Measurements from ENCODE around the gene SUSD6. TPM values are rescaled to one million over a fixed set of nuclear protein-coding genes. Genes with fewer than 3 reads are reported as not detected.

Gene SUSD6
- total RNA-seq, 1 donor: 17.7 TPM

DNA sequence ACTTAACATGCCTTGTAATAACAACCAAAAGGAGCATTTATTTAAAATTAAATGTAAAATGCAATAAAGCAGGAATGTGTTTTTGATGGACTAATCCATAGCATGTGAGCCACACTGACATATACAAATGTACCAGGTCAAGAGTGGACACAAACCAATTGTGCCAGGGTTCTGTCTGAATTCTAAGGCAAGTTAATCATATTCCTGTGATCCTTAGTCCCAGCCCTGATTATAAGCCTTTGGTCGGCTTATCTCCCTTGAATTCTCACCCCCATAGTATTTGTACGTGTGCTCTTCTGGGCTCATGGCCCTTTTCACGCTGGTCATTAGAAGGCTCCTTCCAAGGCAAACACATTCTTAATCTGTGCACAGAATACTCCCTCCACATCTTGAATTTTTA is 144.9 kb downstream of the SUSD6 start:
- Histone ChIP-seq H3K79me2 (ENCODE audit: insufficient read depth, low read length) (no peaks in the 10 kb centered on the region), H3K4me2 (ENCODE audit: insufficient read depth, low read length) (no peak overlapping the region), H3K9me3 (ENCODE audit: low read depth, low read length) (no peaks in the 10 kb centered on the region), H3K4me1 (ENCODE audit: insufficient read depth, low read length) (no peaks in the 10 kb centered on the region), H2AFZ (ENCODE audit: low read length) (no peak overlapping the region), H4K20me1 (ENCODE audit: insufficient read depth, low read length) (no peaks in the 10 kb centered on the region), H3K27me3 (ENCODE audit: insufficient read depth, low read length) (peaks cover 4% of the 10 kb centered on the region), H3K4me3 (ENCODE audit: insufficient read depth, low read length) (no peak overlapping the region), H3K36me3 (ENCODE audit: insufficient read depth, low read length) (no peaks in the 10 kb centered on the region), H3K27ac (ENCODE audit: low read depth, low read length) (no peak overlapping the region)
- no peak for DNase-seq (ENCODE audit: insufficient read length, low spot score, missing footprints)
- TF ChIP-seq, protein P1, sequence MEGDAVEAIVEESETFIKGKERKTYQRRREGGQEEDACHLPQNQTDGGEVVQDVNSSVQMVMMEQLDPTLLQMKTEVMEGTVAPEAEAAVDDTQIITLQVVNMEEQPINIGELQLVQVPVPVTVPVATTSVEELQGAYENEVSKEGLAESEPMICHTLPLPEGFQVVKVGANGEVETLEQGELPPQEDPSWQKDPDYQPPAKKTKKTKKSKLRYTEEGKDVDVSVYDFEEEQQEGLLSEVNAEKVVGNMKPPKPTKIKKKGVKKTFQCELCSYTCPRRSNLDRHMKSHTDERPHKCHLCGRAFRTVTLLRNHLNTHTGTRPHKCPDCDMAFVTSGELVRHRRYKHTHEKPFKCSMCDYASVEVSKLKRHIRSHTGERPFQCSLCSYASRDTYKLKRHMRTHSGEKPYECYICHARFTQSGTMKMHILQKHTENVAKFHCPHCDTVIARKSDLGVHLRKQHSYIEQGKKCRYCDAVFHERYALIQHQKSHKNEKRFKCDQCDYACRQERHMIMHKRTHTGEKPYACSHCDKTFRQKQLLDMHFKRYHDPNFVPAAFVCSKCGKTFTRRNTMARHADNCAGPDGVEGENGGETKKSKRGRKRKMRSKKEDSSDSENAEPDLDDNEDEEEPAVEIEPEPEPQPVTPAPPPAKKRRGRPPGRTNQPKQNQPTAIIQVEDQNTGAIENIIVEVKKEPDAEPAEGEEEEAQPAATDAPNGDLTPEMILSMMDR (IDR thresholded peaks at IDR 0.05; ENCODE audit: extremely low read depth, low read depth, low read length): no peak

DNA sequence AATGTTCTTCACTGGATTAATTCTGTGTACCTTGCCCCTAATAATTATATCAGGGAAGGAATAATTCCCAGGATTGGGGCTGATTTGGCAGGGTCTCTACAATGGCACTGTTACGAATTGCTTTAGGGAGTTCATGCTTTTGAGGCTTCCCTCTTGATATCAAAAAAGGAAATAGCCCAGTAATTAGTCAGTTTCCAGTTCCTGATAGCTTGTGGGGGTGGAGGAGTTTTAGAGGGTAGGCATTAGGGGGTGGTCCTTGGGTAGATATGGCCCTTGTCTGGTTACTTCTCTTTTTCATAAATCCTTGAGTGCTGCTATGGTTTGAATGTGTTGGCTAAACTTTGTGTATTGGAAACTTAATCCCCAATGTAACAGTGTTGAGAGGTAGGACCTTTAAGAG is 149.4 kb downstream of the SUSD6 start:
- Histone ChIP-seq H3K27me3 (ENCODE audit: insufficient read depth, low read length) (no peaks in the 10 kb centered on the region), H3K4me1 (ENCODE audit: insufficient read depth, low read length) (no peaks in the 10 kb centered on the region), H3K36me3 (ENCODE audit: insufficient read depth, low read length) (no peaks in the 10 kb centered on the region), H2AFZ (ENCODE audit: low read length) (no peak overlapping the region), H4K20me1 (ENCODE audit: insufficient read depth, low read length) (no peaks in the 10 kb centered on the region), H3K27ac (ENCODE audit: low read depth, low read length) (no peak overlapping the region), H3K9me3 (ENCODE audit: low read depth, low read length) (no peaks in the 10 kb centered on the region), H3K4me2 (ENCODE audit: insufficient read depth, low read length) (no peak overlapping the region), H3K4me3 (ENCODE audit: insufficient read depth, low read length) (no peak overlapping the region), H3K79me2 (ENCODE audit: insufficient read depth, low read length) (no peaks in the 10 kb centered on the region)
- TF ChIP-seq, protein P1 (IDR thresholded peaks at IDR 0.05; ENCODE audit: extremely low read depth, low read depth, low read length): no peak
- no peak for DNase-seq (ENCODE audit: insufficient read length, low spot score, missing footprints)

DNA sequence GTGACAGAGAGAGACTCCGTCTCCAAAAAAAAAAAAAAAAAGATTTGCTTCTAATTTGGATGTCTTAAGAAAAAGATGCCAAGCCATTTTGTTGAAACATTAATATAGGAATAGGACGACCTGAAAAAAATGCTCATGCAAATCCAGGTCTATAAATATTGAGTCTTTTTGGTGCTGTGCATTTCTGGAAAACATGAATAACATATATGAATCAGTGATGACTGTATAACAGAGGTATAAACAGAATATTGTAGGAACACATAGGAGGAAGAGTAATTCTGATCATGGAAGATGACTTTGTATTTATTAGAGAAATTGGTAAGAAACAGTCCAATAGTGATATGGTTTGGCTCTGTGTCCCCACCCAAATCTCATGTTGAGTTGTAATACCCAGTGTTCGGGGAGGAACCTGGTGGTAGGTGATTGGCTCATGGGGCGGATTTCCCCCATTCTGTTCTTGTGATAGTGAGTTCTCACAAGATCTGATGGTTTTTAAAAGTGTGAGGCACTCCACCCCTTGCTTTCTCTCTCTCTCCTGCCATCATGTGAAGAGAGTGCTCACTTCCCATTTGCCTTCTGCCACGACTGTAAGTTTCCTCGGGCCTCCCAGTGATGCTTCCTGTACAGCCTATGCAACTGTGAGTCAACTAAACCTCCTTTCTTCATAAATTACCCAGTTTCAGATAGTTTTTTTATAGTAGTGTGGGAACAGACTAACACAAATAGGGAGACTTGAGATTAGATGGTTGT is 152.5 kb downstream of the SUSD6 start:
- H3K27ac ChIP-seq (ENCODE audit: low read depth, low read length): no peak overlapping the region
- TF ChIP-seq, protein P1 (IDR thresholded peaks at IDR 0.05; ENCODE audit: extremely low read depth, low read depth, low read length): no peak
- no peak overlapping the region for H3K4me3 ChIP-seq (ENCODE audit: insufficient read depth, low read length)
- H3K79me2 ChIP-seq (ENCODE audit: insufficient read depth, low read length): peaks cover 20% of the 10 kb centered on the region
- no peak overlapping the region for H3K4me2 ChIP-seq (ENCODE audit: insufficient read depth, low read length)
- no peaks in the 10 kb centered on the region for H3K27me3 ChIP-seq (ENCODE audit: insufficient read depth, low read length)
- H3K9me3 ChIP-seq (ENCODE audit: low read depth, low read length): no peaks in the 10 kb centered on the region
- H3K36me3 ChIP-seq (ENCODE audit: insufficient read depth, low read length): peaks cover 12% of the 10 kb centered on the region
- H2AFZ ChIP-seq (ENCODE audit: low read length): peak overlapping the region; percentile 23
- DNase-seq (ENCODE audit: insufficient read length, low spot score, missing footprints): no peak
- H3K4me1 ChIP-seq (ENCODE audit: insufficient read depth, low read length): peaks cover 13% of the 10 kb centered on the region
- peaks cover 13% of the 10 kb centered on the region for H4K20me1 ChIP-seq (ENCODE audit: insufficient read depth, low read length)

Other genes with a start within 250 kb of the SUSD6 start
- 71.9 and 75.3 TPM in 2 replicates for gene ERH, start 213.3 kb upstream of the SUSD6 start, total RNA-seq
- 131 and 163 TPM in 2 replicates for gene SLC39A9, start 212.9 kb upstream of the SUSD6 start, total RNA-seq
- under 0.01 TPM in 2 replicates for gene PLEKHD1, start 126.9 kb upstream of the SUSD6 start, total RNA-seq
- gene CCDC177, start 36.7 kb upstream of the SUSD6 start, total RNA-seq: not detected in 2 replicates
- gene SRSF5, start 155.5 kb downstream of the SUSD6 start, total RNA-seq: 157 TPM in 2 replicates
- gene SLC10A1, start 185.6 kb downstream of the SUSD6 start, total RNA-seq: not detected in 2 replicates

Measured in osteoblast (primary cell).